ENCODE data around the gene TMEM154. TPM values are rescaled to one million over a fixed set of nuclear protein-coding genes. Genes with fewer than 3 reads are reported as not detected.

The TMEM154 gene
- total RNA-seq, 2 experiments from 2014 or later, result 20.0 to 22.2 TPM

- POLR2A ChIA-PET, result interaction anchor here (1.4 kb wide), 1 partner anchor 36 kb away, joined by 6 read pairs; the partner anchor contains the start of gene TMEM154
These were observed 36.4 kb downstream of the TMEM154 start for GRCh38 chr4:152643153-152644035.

DNA sequence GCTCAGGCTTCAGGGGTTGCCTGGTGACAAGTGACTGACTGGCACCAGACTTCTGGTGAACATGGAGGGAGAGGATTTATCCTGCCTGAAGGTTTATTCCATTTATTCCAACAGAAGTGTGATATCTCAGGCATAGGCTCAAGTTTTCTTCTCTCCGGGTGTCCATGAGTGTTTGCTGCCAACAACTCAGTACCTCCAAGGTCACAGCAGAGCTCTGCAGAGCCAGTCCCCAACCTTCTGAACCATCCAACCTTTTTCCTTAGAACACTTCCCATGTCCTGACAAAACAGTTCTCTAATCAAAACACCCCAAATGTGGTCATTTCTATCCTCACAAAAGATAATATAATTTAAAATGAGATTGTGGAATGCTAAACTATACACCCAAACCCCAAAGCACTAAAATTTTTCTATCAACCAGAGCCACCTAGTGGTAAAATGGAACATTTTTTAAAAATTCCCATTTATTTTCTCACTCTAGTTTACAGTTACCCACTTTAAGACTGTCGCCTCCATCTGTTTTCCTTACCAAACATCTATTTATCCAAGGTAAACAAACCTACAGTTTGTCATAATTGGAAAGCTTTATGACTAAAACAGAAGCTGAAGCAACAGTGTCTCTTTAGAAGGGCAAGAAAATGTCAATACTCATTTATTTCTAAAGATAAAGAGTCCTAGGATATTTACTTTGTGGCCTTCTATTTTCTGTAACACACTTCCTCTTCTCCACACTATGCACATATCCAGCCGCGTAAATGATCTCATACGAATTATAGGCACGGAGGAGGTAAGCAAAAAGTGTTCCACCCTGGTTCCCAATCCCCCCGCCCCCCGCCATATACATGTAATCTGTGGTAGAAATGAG lies 39.5 kb downstream of the TMEM154 start:
- ATAC-seq (no peak), DNase-seq (no peak)
- H3K27me3 Mint-ChIP-seq (ENCODE audit: low read depth), result no peaks in the 10 kb centered on the region
- H3K4me3 Mint-ChIP-seq, result no peak overlapping the region
- POLR2A ChIA-PET, result interaction anchor here (0.5 kb wide), 1 partner anchor 39 kb away, joined by 3 read pairs; no protein-coding TSS in a partner anchor
- peaks cover 16% of the 10 kb centered on the region for H3K4me1 Mint-ChIP-seq (ENCODE audit: low read depth)
- H3K9me3 Mint-ChIP-seq (ENCODE audit: insufficient read depth), result no peaks in the 10 kb centered on the region
- peaks cover 4% of the 10 kb centered on the region for H3K36me3 Mint-ChIP-seq (ENCODE audit: low read depth)
- CTCF ChIA-PET, result interaction anchor here (0.7 to 10.8 kb wide), 34 partner anchors 8 to 487 kb away, joined by 3 to 152 read pairs (median 4); no protein-coding TSS in a partner anchor
- no peak overlapping the region for H3K27ac Mint-ChIP-seq

More at GRCh38 chr4:152643153-152644035, 36.4 kb downstream of the TMEM154 start:
- CTCF ChIA-PET, result interaction anchor here (1.1 to 10.8 kb wide), 5 partner anchors 92 to 234 kb away, joined by 3 to 152 read pairs (median 7); no protein-coding TSS in a partner anchor
- H3K36me3 Mint-ChIP-seq (ENCODE audit: low read depth), result peaks cover 5% of the 10 kb centered on the region
- ATAC-seq (no peak), DNase-seq (peak; percentile 24)
- H3K4me3 Mint-ChIP-seq, result no peak overlapping the region
- peak overlapping the region; percentile 64 for H3K27ac Mint-ChIP-seq
- no peaks in the 10 kb centered on the region for H3K9me3 Mint-ChIP-seq (ENCODE audit: insufficient read depth)
- peaks cover 23% of the 10 kb centered on the region for H3K4me1 Mint-ChIP-seq (ENCODE audit: low read depth)
- H3K27me3 Mint-ChIP-seq (ENCODE audit: low read depth), result no peaks in the 10 kb centered on the region

DNA sequence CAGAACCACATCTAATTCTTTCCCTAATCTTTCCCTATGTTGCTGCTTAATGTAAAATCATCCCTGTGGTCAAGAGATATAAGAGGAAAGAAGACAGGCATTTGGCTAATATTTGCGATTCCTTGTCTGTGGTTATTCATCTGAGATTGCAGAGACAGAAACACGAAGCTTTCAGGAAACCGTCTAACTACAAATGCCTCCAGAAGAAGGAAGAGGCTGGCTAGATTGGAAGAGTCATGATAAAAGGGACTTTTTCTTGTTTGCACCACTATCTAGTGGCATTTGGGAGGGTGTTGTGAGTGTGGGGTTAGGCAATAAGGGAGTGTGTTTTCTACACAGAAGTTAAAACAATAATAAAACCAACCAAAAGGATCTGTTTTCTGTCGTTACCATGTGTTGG lies 43.9 kb downstream of the TMEM154 start:
- POLR2A ChIA-PET, result no interaction called here
- ATAC-seq (no peak), DNase-seq (no peak)
- Mint-ChIP-seq H3K27me3 (ENCODE audit: low read depth) (no peaks in the 10 kb centered on the region), H3K4me1 (ENCODE audit: low read depth) (no peaks in the 10 kb centered on the region), H3K9me3 (ENCODE audit: insufficient read depth) (no peaks in the 10 kb centered on the region), H3K27ac (no peak overlapping the region), H3K36me3 (ENCODE audit: low read depth) (peaks cover 9% of the 10 kb centered on the region), H3K4me3 (no peak overlapping the region)
- CTCF ChIA-PET, result interaction anchor here (0.9 to 2.1 kb wide), 2 partner anchors 104 to 135 kb away, joined by 3 to 8 read pairs; no protein-coding TSS in a partner anchor

GRCh38 chr4:152634110-152634760 lies 45.6 kb downstream of the TMEM154 start:
- DNase-seq (no peak), ATAC-seq (no peak)
- H3K4me1 Mint-ChIP-seq (ENCODE audit: low read depth), result no peaks in the 10 kb centered on the region
- no peaks in the 10 kb centered on the region for H3K27me3 Mint-ChIP-seq (ENCODE audit: low read depth)
- no peak overlapping the region for H3K4me3 Mint-ChIP-seq
- H3K36me3 Mint-ChIP-seq (ENCODE audit: low read depth), result peaks cover 13% of the 10 kb centered on the region
- ChIA-PET CTCF (interaction anchor here (0.7 to 2.1 kb wide), 2 partner anchors 98 to 133 kb away, joined by 3 to 8 read pairs; partner anchors contain the start of gene FBXW7), POLR2A (no interaction called here)
- H3K9me3 Mint-ChIP-seq (ENCODE audit: insufficient read depth), result no peaks in the 10 kb centered on the region
- no peak overlapping the region for H3K27ac Mint-ChIP-seq

DNA sequence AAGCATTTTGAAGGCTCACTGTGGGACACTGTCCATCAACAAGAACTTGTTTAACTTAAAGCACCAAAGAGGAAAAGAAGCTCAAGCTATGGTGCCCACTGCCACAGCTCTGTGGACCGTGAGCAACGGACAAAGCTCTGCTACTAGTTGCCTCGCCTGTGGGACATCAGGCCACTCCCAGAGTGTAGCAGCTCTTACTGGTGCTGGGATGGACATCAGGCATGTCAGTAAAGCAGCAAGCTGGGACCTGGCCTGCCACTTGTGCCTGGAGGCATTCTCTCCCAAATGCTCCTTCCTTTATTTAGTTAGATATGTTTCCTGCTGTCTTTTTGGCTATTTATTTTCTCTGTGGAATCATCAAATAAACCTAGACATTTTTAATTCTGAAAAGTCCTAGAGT lies 46.7 kb downstream of the TMEM154 start:
- ATAC-seq, result no peak
- DNase-seq, result no peak
- POLR2A ChIA-PET, result no interaction called here
- H3K27me3 Mint-ChIP-seq (ENCODE audit: low read depth), result no peaks in the 10 kb centered on the region
- no peak overlapping the region for H3K27ac Mint-ChIP-seq
- CTCF ChIA-PET, result interaction anchor here (1.7 kb wide), 1 partner anchor 132 kb away, joined by 5 read pairs; no protein-coding TSS in a partner anchor
- H3K4me1 Mint-ChIP-seq (ENCODE audit: low read depth), result no peaks in the 10 kb centered on the region
- no peak overlapping the region for H3K4me3 Mint-ChIP-seq
- H3K36me3 Mint-ChIP-seq (ENCODE audit: low read depth), result peaks cover 13% of the 10 kb centered on the region
- H3K9me3 Mint-ChIP-seq (ENCODE audit: insufficient read depth), result no peaks in the 10 kb centered on the region

DNA sequence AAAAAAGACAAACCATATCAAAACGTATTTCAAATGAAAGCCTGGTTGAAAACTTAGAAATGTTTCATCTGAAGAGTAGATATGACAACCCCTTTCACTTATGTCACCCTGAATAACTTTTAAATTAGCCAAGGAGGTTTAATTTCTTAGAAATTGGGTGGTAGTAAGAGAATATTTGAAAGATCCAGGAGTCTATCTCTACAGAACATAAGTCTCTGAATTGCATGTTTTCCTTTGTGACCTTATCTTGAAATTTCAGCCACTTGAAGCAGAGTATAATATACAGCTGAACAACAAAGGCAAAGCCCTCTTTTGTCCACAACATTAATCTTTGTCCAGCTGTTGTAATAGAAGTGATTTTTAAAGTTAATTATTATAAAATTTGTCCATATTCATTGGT lies 49.5 kb downstream of the TMEM154 start:
- CTCF ChIA-PET, result interaction anchor here (1.6 to 3.1 kb wide), 2 partner anchors 9 to 128 kb away, joined by 9 to 18 read pairs; no protein-coding TSS in a partner anchor
- no peak for DNase-seq
- Mint-ChIP-seq H3K36me3 (ENCODE audit: low read depth) (peaks cover 19% of the 10 kb centered on the region), H3K27ac (no peak overlapping the region), H3K4me3 (no peak overlapping the region), H3K27me3 (ENCODE audit: low read depth) (no peaks in the 10 kb centered on the region), H3K9me3 (ENCODE audit: insufficient read depth) (no peaks in the 10 kb centered on the region), H3K4me1 (ENCODE audit: low read depth) (no peaks in the 10 kb centered on the region)
- POLR2A ChIA-PET, result no interaction called here
- no peak for ATAC-seq

- Mint-ChIP-seq H3K4me3 (no peak overlapping the region), H3K27ac (no peak overlapping the region), H3K36me3 (ENCODE audit: low read depth) (peaks cover 20% of the 10 kb centered on the region), H3K27me3 (ENCODE audit: low read depth) (no peaks in the 10 kb centered on the region), H3K4me1 (ENCODE audit: low read depth) (no peaks in the 10 kb centered on the region), H3K9me3 (ENCODE audit: insufficient read depth) (no peaks in the 10 kb centered on the region)
- DNase-seq (no peak), ATAC-seq (no peak)
- POLR2A ChIA-PET, result no interaction called here
- CTCF ChIA-PET, result interaction anchor here (1.6 to 3.1 kb wide), 2 partner anchors 10 to 128 kb away, joined by 9 to 18 read pairs; no protein-coding TSS in a partner anchor
These were observed 49.9 kb downstream of the TMEM154 start for GRCh38 chr4:152629908-152630307.

DNA sequence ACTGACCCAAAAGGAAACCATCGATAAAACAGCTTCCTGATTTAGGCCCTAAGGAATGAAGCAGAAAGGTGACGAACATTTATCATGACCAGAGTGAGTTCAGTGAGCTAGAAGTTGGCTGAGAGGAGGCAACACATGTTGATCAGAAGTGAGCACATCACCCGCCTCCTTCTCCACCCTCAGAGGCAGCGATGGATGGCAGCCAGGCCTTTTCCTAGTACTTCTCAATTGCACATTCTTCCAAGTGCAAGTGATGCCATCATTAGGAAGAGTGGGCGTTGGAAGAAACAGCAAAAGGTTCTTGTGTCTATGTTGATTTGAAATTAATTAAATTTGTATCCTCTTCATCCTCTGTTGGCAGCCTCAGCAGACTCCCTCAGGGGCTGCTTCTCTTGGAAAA lies 51.7 kb downstream of the TMEM154 start:
- Mint-ChIP-seq H3K9me3 (ENCODE audit: insufficient read depth) (no peaks in the 10 kb centered on the region), H3K27me3 (ENCODE audit: low read depth) (no peaks in the 10 kb centered on the region), H3K4me3 (no peak overlapping the region), H3K36me3 (ENCODE audit: low read depth) (peaks cover 20% of the 10 kb centered on the region), H3K27ac (no peak overlapping the region), H3K4me1 (ENCODE audit: low read depth) (no peaks in the 10 kb centered on the region)
- ATAC-seq (no peak), DNase-seq (no peak)
- CTCF ChIA-PET, result interaction anchor here (1.4 to 1.7 kb wide), 2 partner anchors 11 to 127 kb away, joined by 3 to 5 read pairs; no protein-coding TSS in a partner anchor
- POLR2A ChIA-PET, result no interaction called here

DNA sequence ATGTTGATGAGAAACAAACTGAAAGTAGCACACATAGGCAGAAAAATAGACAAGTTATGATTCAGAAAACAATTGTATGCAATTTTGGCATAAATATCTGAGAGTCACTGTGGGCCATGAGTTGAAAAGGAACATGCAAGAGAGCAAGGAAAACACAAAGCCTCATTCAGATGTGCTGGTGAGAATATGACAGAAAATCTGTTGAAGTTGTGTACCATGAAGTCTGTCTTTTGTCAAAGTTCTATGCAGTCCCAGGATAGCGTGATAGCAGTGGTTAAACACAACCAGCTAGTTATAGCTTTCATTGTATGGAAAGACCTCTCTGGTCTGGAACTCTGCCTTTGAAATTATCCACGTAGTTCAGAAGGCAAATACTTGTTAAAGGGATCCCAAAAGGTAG lies 53.0 kb downstream of the TMEM154 start:
- CTCF ChIA-PET, result interaction anchor here (1.4 to 1.7 kb wide), 2 partner anchors 13 to 125 kb away, joined by 3 to 5 read pairs; no protein-coding TSS in a partner anchor
- Mint-ChIP-seq H3K4me1 (ENCODE audit: low read depth) (no peaks in the 10 kb centered on the region), H3K27ac (no peak overlapping the region), H3K27me3 (ENCODE audit: low read depth) (no peaks in the 10 kb centered on the region), H3K4me3 (no peak overlapping the region), H3K36me3 (ENCODE audit: low read depth) (peaks cover 15% of the 10 kb centered on the region), H3K9me3 (ENCODE audit: insufficient read depth) (no peaks in the 10 kb centered on the region)
- ATAC-seq (no peak), DNase-seq (no peak)
- POLR2A ChIA-PET, result no interaction called here

DNA sequence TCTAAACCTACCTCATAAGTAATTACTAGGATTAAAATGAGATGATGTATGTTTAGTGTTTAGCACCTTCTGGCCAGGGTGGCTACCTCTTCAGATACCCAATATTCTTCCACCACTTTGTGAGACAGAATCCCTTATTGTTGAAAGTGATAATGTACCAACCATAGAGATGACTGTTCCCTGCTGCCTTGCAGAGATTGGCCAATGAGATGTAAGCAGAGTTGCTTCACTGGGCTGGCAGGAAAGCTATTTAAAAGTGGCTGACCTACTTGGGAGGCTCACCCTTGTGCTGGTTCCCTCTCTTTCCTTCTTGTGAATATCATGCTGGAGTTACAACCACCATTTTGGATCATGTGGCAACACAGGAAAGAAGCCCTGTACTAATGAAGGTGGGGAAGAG lies 58.9 kb downstream of the TMEM154 start:
- H3K27me3 Mint-ChIP-seq (ENCODE audit: low read depth), result peaks cover 4% of the 10 kb centered on the region
- no peak overlapping the region for H3K4me3 Mint-ChIP-seq
- H3K27ac Mint-ChIP-seq, result no peak overlapping the region
- H3K36me3 Mint-ChIP-seq (ENCODE audit: low read depth), result peaks cover 1% of the 10 kb centered on the region
- ATAC-seq (no peak), DNase-seq (no peak)
- H3K4me1 Mint-ChIP-seq (ENCODE audit: low read depth), result no peaks in the 10 kb centered on the region
- ChIA-PET POLR2A (no interaction called here), CTCF (interaction anchor here (1.5 kb wide), 1 partner anchor 119 kb away, joined by 5 read pairs; no protein-coding TSS in a partner anchor)
- no peaks in the 10 kb centered on the region for H3K9me3 Mint-ChIP-seq (ENCODE audit: insufficient read depth)

- ATAC-seq, result no peak
- Mint-ChIP-seq H3K27ac (no peak overlapping the region), H3K9me3 (ENCODE audit: insufficient read depth) (no peaks in the 10 kb centered on the region), H3K4me3 (no peak overlapping the region), H3K4me1 (ENCODE audit: low read depth) (peaks cover 2% of the 10 kb centered on the region), H3K27me3 (ENCODE audit: low read depth) (peaks cover 8% of the 10 kb centered on the region), H3K36me3 (ENCODE audit: low read depth) (peaks cover 1% of the 10 kb centered on the region)
- POLR2A ChIA-PET, result no interaction called here
- DNase-seq, result no peak
- CTCF ChIA-PET, result interaction anchor here (1.5 kb wide), 1 partner anchor 119 kb away, joined by 5 read pairs; no protein-coding TSS in a partner anchor
These were observed 59.6 kb downstream of the TMEM154 start for GRCh38 chr4:152620218-152620617.
